ENCODE results near the gene FAM236C.
"Not testable (repeated sequence)": the region's sequence is repeated elsewhere in the genome, so short reads cannot be mapped to it uniquely, and the experiment has no call there.

The FAM236C gene

GRCh38 chrX:72912315-72912714, at the start of gene FAM236C:
Gene FAM236C (plus strand): TSS chrX:72912615. CDS start chrX:72912715, 100 bp downstream.
- not testable (repeated sequence) for DNase-seq

DNA sequence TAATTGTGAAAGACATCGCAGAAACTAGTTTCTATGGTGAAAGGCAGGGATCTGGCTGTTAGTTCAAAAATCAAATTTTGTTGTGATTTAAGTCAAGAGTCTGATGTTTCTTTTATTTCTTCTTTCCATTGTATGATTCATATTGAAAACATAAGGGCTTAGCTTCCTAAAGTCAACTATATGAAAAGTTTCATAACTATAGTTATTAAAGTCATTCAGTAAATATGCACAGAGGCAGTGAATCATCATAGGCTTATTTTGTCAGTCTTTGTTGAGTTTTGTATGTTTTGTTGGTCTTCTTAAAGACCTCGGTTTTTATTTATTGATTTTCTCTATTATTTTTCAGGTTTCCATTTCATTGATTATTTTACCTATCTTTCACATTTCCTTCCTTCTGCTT, 29.5 kb upstream of the FAM236C start:
- DNase-seq = not testable (repeated sequence)

- not testable (repeated sequence) for DNase-seq
Measured at GRCh38 chrX:72889740-72890139, 22.7 kb upstream of the FAM236C start.

- DNase-seq = not testable (repeated sequence)
Measured at GRCh38 chrX:72916096-72916495, 3.7 kb downstream of the FAM236C start.

DNA sequence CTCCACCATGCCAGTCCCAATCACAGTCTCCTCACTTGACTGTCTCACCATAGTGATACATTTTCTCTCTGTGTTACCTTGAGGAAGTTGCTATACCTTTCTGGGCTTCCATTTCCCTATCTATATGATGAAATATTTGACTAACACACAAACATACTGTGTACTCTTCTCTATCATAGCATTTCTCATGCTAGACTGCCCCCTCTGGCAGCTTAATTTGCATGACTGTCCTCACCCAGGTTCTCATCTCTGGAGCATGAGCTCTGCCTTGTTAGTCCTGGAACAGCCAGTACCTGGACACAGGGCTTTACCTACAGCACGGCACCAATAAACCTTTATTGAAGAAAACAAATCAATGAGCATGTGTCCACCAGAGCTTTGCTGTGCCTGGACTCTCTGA, 19.9 kb downstream of the FAM236C start:
- DNase-seq = not testable (repeated sequence)

GRCh38 chrX:72936455-72936854, 24.0 kb downstream of the FAM236C start:
- not testable (repeated sequence) for DNase-seq

GRCh38 chrX:72936882-72937455, 24.6 kb downstream of the FAM236C start:
- not testable (repeated sequence) for DNase-seq

- DNase-seq = not testable (repeated sequence)
Measured at GRCh38 chrX:72937906-72938305, 25.5 kb downstream of the FAM236C start, which contains the start of gene FAM236A. Gene FAM236A (plus strand): TSS chrX:72938206. CDS start chrX:72938263, 57 bp downstream.

GRCh38 chrX:72942272-72942671, 29.9 kb downstream of the FAM236C start:
- not testable (repeated sequence) for DNase-seq

GRCh38 chrX:72943035-72943818, 30.8 kb downstream of the FAM236C start:
- DNase-seq = not testable (repeated sequence)

DNA sequence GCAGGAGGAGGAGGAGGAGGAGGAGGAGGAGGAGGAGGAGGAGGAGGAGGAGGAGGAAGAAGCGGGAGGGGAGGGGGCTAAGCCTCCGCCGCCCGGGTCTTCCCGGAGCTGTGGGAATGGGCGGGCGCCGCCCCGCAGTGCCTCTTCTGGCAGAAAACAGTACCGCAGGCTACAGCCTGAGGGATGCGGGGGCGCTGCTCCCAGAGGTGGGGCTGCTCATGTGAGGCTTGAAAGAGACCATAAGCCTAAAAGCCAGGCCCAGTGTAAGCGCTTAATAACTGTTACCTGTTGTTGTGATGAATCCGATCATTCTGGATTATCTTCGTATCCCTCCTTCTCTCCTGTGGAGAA, 31.4 kb downstream of the FAM236C start, which contains the start of gene DMRTC1:
TSS of gene DMRTC1 (minus strand) at position 19 of the 351 bp plus-strand sequence. CDS start 68,143 bp downstream, outside the sequence.
- not testable (repeated sequence) for DNase-seq

DNA sequence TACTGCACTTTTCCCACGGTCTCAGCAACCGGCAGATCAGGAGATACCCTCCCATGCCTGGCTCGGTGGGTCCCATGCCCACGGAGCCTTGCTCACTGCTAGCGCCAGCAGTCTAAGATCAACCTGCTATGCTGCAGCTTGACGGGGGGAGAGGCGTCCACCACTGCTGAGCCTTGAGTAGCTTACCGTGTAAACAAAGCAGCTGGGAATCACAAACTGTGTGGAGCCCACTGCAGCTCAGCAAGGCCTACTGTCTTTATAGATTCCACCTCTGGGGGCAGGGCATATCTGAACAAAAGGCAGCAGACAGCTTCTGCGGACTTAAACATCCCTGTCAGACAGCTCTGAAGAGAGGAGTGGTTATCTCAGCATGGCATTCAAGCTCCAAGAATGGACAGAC, 47.6 kb downstream of the FAM236C start:
- not testable (repeated sequence) for DNase-seq

Measured in NCI-H1417 treated with DMSO at 0.1 percent for 48 hours (cell line).